Measurements from ENCODE around the gene LRRC59. TPM values are rescaled to one million over a fixed set of nuclear protein-coding genes. Genes with fewer than 3 reads are reported as not detected.

The LRRC59 gene
- total and polyA plus RNA-seq, 2 of the 8 experiments (the other 6 are each of a cell fraction or from before 2014, with no cell fraction given), result 48.3 to 117 TPM

DNA sequence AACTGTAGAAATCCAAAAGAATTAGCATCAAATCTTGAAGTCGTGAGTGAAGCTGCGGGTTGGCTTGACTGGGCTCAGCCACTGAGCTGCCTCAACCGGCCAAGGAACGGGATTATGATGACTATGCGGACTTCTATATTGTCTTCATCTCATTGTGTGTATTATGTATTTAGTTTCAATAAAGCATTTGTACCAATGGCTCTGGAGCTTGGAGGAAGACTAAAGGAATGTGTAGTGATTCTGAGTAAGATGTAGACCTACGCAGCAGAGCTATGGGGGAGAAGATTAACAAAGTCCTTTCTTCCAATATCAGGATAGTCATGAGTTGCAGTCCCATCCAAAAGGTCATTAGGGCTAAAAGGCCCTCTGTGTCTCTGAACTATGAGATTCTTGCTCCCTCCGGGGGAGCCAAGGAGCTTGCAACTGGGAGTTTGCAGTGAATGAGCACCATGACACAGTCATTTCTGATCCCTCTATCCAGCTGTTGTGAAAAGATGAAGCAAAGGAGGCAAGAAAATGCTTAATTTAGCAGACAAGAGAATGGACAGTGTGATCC is 16.0 kb downstream of the LRRC59 start (continued):
- TF ChIP-seq SIN3A (conservative IDR thresholded peaks at IDR 0.05 in 1 of 2, IDR thresholded peaks at IDR 0.05 in 1 of 2; ENCODE audit: low read depth in 1 of 2, low read length in 2 of 2) (no peak), KDM4A (IDR thresholded peaks at IDR 0.05; ENCODE audit: low read depth, low read length, severe bottlenecking) (no peak), CREB1 (IDR thresholded peaks at IDR 0.05) (no peak), POLR2A (IDR thresholded peaks at IDR 0.05; ENCODE audit: control extremely low read depth in 1 of 2, low read depth in 2 of 2, low read length in 2 of 2) (no peak), CHD1 (IDR thresholded peaks at IDR 0.05; ENCODE audit: low read depth, low read length) (no peak)
